NCI-H510A treated with DMSO at 0.1 percent for 48 hours (cell line): Measurements from ENCODE around the gene NLRC5.

Experiments used
- DNase-seq: peaks from one replicate; lab custom pipeline; 2025; lab: John Stamatoyannopoulos, UW

The NLRC5 gene

GRCh38 chr16:57127836-57128235, 138.5 kb downstream of the NLRC5 start:
- no peak for DNase-seq

- no peak for DNase-seq
Observed at GRCh38 chr16:57128771-57129389, 139.5 kb downstream of the NLRC5 start.

GRCh38 chr16:57130950-57131321, 141.6 kb downstream of the NLRC5 start:
- no peak for DNase-seq

GRCh38 chr16:57131351-57131970, 142.1 kb downstream of the NLRC5 start:
- DNase-seq, result no peak

GRCh38 chr16:57132470-57132869, 143.1 kb downstream of the NLRC5 start:
- no peak for DNase-seq

GRCh38 chr16:57133031-57133430, 143.7 kb downstream of the NLRC5 start:
- DNase-seq, result no peak
